ENCODE results near the gene AP1S2. TPM values are rescaled to one million over a fixed set of nuclear protein-coding genes. Genes with fewer than 3 reads are reported as not detected.

Gene AP1S2
- total RNA-seq, 1 experiment from 2014 or later, result 19.9 TPM

- no peaks in the 10 kb centered on the region for H3K36me3 ChIP-seq (ENCODE audit: control insufficient read depth in 1 of 2, insufficient read depth in 2 of 2, low read length in 2 of 2)
- DNase-seq (ENCODE audit: low read depth, low spot score) (no peak), ATAC-seq (peak; percentile 79)
- no peaks in the 10 kb centered on the region for H3K27me3 ChIP-seq (ENCODE audit: insufficient read depth, low read length)
- H3K9me2 ChIP-seq (ENCODE audit: insufficient read depth), result no peaks in the 10 kb centered on the region
- H3K9ac ChIP-seq (ENCODE audit: low read length), result no peak overlapping the region
- BruUV-seq (replicated peaks), result no TSS peak
- no peaks in the 10 kb centered on the region for H3K9me3 ChIP-seq (ENCODE audit: control insufficient read depth in 1 of 2, insufficient read depth in 1 of 2, low read depth in 1 of 2, low read length in 2 of 2)
- H4K20me1 ChIP-seq (ENCODE audit: insufficient read depth), result no peaks in the 10 kb centered on the region
- H3K4me2 ChIP-seq (ENCODE audit: low read length), result no peak overlapping the region
- H3K4me1 ChIP-seq (ENCODE audit: control insufficient read depth in 1 of 2, insufficient read depth in 2 of 2, low read length in 2 of 2), result no peaks in the 10 kb centered on the region
- ChIA-PET POLR2A (no interaction called here), CTCF (no interaction called here), RAD21 (ENCODE audit: low non-redundant PET in 1 of 2, low total read pairs in 2 of 2, uncharacterized antibody in 2 of 2, unreplicated experiment in 2 of 2) (no interaction called here)
- no peak overlapping the region for H2AFZ ChIP-seq (ENCODE audit: low read depth, low read length, poor library complexity, severe bottlenecking)
- TF ChIP-seq CTCF (IDR thresholded peaks at IDR 0.05 in 2 of 3, conservative IDR thresholded peaks at IDR 0.05 in 1 of 3; ENCODE audit: borderline replicate concordance in 1 of 3, insufficient read depth in 1 of 3, low read depth in 2 of 3, low read length in 2 of 3) (peak in 2 of 3 experiments; percentile 47 to 52; a peak in 4 of 6 replicates), POLR2AphosphoS5 (IDR thresholded peaks at IDR 0.05; ENCODE audit: low read depth, low read length) (no peak)
- no peaks in the 10 kb centered on the region for H3K79me2 ChIP-seq (ENCODE audit: insufficient read depth, low read length)
- H3K27ac ChIP-seq (ENCODE audit: low read depth, low read length), result no peak overlapping the region
- intact Hi-C loops (cut with micrococcal nuclease), result no loop called here
- no peak overlapping the region for H3K4me3 ChIP-seq (replicated peaks in 1 of 2; ENCODE audit: low read depth in 1 of 2, low read length in 2 of 2)
Measured at GRCh38 chrX:15838017-15838416, 16.6 kb downstream of the AP1S2 start.

GRCh38 chrX:15834827-15835595 lies 19.6 kb downstream of the AP1S2 start:
- DNase-seq (ENCODE audit: low read depth, low spot score), result no peak

More at GRCh38 chrX:15834827-15835595, 19.6 kb downstream of the AP1S2 start:
- RAD21 ChIA-PET (ENCODE audit: low non-redundant PET in 1 of 2, low total read pairs in 2 of 2, uncharacterized antibody in 2 of 2, unreplicated experiment in 2 of 2), result no interaction called here
- no peak overlapping the region for H3K4me3 ChIP-seq (replicated peaks in 1 of 2; ENCODE audit: low read depth in 1 of 2, low read length in 2 of 2)
- H3K36me3 ChIP-seq (ENCODE audit: control insufficient read depth in 1 of 2, insufficient read depth in 2 of 2, low read length in 2 of 2), result no peaks in the 10 kb centered on the region
- H3K27ac ChIP-seq (ENCODE audit: low read depth, low read length), result no peak overlapping the region
- CTCF ChIA-PET, result no interaction called here
- BruUV-seq (replicated peaks), result no TSS peak
- no peak overlapping the region for H3K4me2 ChIP-seq (ENCODE audit: low read length)
- POLR2A ChIA-PET, result no interaction called here
- H3K9me2 ChIP-seq (ENCODE audit: insufficient read depth), result no peaks in the 10 kb centered on the region
- no peak overlapping the region for H3K9ac ChIP-seq (ENCODE audit: low read length)
- H4K20me1 ChIP-seq (ENCODE audit: insufficient read depth), result no peaks in the 10 kb centered on the region
- no peaks in the 10 kb centered on the region for H3K9me3 ChIP-seq (ENCODE audit: control insufficient read depth in 1 of 2, insufficient read depth in 1 of 2, low read depth in 1 of 2, low read length in 2 of 2)
- TF ChIP-seq CTCF (IDR thresholded peaks at IDR 0.05 in 2 of 3, conservative IDR thresholded peaks at IDR 0.05 in 1 of 3; ENCODE audit: borderline replicate concordance in 1 of 3, insufficient read depth in 1 of 3, low read depth in 2 of 3, low read length in 2 of 3) (no peak), TCF7L2 (IDR thresholded peaks at IDR 0.05; ENCODE audit: borderline replicate concordance, extremely low read depth, insufficient read depth, insufficient read length) (no peak), EZH2phosphoT487 (IDR thresholded peaks at IDR 0.05; ENCODE audit: borderline replicate concordance) (no peak)
- intact Hi-C loops (cut with micrococcal nuclease), result no loop called here
- H3K79me2 ChIP-seq (ENCODE audit: insufficient read depth, low read length), result no peaks in the 10 kb centered on the region
- H3K27me3 ChIP-seq (ENCODE audit: insufficient read depth, low read length), result no peaks in the 10 kb centered on the region
- ATAC-seq, result no peak
- no peaks in the 10 kb centered on the region for H3K4me1 ChIP-seq (ENCODE audit: control insufficient read depth in 1 of 2, insufficient read depth in 2 of 2, low read length in 2 of 2)
- no peak overlapping the region for H2AFZ ChIP-seq (ENCODE audit: low read depth, low read length, poor library complexity, severe bottlenecking)

Data from HCT116 (cell line).